ENCODE measurements around the gene PPARG.
"Not testable (repeated sequence)": the region's sequence is repeated elsewhere in the genome, so short reads cannot be mapped to it uniquely, and the experiment has no call there.

DNA sequence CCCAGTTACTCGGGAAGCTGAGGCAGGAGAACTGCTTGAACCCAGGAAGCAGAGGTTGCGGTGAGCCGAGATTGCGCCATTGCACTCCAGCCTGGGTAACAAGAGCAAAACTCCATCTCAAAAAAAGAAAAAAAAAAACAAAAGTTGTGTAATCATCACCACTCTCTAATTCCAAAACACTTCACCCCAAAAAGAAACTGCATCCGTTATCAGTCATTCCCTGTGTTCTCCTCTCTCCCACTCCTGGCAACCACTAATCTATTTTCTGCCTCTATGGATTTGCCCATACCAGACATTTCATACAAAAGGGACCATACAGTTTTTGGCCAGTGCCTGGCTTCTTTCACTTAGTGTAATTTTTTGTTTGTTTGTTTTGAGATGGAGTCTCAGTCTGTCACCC lies 12.0 kb upstream of the PPARG start:
- not testable (repeated sequence) for TF ChIP-seq EGR1 (IDR thresholded peaks at IDR 0.05; ENCODE audit: low read depth in 2 of 2); CTCF (IDR thresholded peaks at IDR 0.05; ENCODE audit: low read depth, low read length, missing input control); TAF1 (conservative IDR thresholded peaks at IDR 0.05); SP1 (IDR thresholded peaks at IDR 0.05); YY1 (IDR thresholded peaks at IDR 0.05); ATF3 (IDR thresholded peaks at IDR 0.05); JUND (IDR thresholded peaks at IDR 0.05); GABPA (IDR thresholded peaks at IDR 0.05 in 1 of 2, conservative IDR thresholded peaks at IDR 0.05 in 1 of 2); RAD21 (IDR thresholded peaks at IDR 0.05); RXRA (IDR thresholded peaks at IDR 0.05); HNF4G (IDR thresholded peaks at IDR 0.05)
- TF ChIP-seq, protein P1, sequence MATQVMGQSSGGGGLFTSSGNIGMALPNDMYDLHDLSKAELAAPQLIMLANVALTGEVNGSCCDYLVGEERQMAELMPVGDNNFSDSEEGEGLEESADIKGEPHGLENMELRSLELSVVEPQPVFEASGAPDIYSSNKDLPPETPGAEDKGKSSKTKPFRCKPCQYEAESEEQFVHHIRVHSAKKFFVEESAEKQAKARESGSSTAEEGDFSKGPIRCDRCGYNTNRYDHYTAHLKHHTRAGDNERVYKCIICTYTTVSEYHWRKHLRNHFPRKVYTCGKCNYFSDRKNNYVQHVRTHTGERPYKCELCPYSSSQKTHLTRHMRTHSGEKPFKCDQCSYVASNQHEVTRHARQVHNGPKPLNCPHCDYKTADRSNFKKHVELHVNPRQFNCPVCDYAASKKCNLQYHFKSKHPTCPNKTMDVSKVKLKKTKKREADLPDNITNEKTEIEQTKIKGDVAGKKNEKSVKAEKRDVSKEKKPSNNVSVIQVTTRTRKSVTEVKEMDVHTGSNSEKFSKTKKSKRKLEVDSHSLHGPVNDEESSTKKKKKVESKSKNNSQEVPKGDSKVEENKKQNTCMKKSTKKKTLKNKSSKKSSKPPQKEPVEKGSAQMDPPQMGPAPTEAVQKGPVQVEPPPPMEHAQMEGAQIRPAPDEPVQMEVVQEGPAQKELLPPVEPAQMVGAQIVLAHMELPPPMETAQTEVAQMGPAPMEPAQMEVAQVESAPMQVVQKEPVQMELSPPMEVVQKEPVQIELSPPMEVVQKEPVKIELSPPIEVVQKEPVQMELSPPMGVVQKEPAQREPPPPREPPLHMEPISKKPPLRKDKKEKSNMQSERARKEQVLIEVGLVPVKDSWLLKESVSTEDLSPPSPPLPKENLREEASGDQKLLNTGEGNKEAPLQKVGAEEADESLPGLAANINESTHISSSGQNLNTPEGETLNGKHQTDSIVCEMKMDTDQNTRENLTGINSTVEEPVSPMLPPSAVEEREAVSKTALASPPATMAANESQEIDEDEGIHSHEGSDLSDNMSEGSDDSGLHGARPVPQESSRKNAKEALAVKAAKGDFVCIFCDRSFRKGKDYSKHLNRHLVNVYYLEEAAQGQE (IDR thresholded peaks at IDR 0.05): not testable (repeated sequence)
